GM23338 (cell line): ENCODE measurements around the gene UGP2. TPM values are rescaled to one million over a fixed set of nuclear protein-coding genes. Genes with fewer than 3 reads are reported as not detected.

ENCODE experiments used
- ATAC-seq: fragments of 200-7000 bp; cut with Tn5 transposase; 3 replicates; pipeline ENCODE4 v1.9.1; 2020
- DNase-seq: peaks from one replicate; pipeline ENCODE4 v3.0.0-alpha.2; 2015; ENCODE audit warnings: low spot score
- H2AFZ ChIP-seq: fragments of 200-600 bp; sonication (generic); 2 replicates; pipeline ENCODE4 v1.8.0; 2016; ENCODE audit warnings: antibody characterized with exemption, mild to moderate bottlenecking, moderate library complexity
- H3F3A ChIP-seq: fragments of 200-600 bp; sonication (generic); replicated peaks from 2 replicates; pipeline ENCODE4 v1.8.0; 2017; ENCODE audit warnings: antibody characterized with exemption, mixed run types, low read depth
- H3K27ac ChIP-seq: fragments of 200-600 bp; sonication (generic); 2 replicates; pipeline ENCODE4 v1.6.1; 2016; ENCODE audit warnings: low read depth
- H3K27me3 ChIP-seq: fragments of 200-600 bp; sonication (generic); 2 replicates; pipeline ENCODE4 v1.8.0; 2016; ENCODE audit warnings: mild to moderate bottlenecking, mixed run types, moderate library complexity; ENCODE audit not compliant: insufficient read depth
- H3K36me3 ChIP-seq: fragments of 200-600 bp; sonication (generic); 2 replicates; pipeline ENCODE4 v1.8.0; 2016; ENCODE audit warnings: mild to moderate bottlenecking; ENCODE audit not compliant: insufficient read depth
- H3K4me1 ChIP-seq: fragments of 200-600 bp; sonication (generic); 2 replicates; pipeline ENCODE4 v1.8.0; 2016; ENCODE audit warnings: mild to moderate bottlenecking, moderate library complexity; ENCODE audit not compliant: insufficient read depth
- H3K4me2 ChIP-seq: fragments of 200-600 bp; sonication (generic); 2 replicates; pipeline ENCODE4 v1.7.1; 2017; ENCODE audit warnings: mixed run types
- H3K4me3 ChIP-seq: fragments of 200-600 bp; sonication (generic); 2 replicates; pipeline ENCODE4 v1.6.1; 2016; ENCODE audit warnings: mixed run types
- H3K79me2 ChIP-seq: fragments of 200-600 bp; sonication (generic); replicated peaks from 2 replicates; pipeline ENCODE4 v1.8.0; 2017; ENCODE audit warnings: mild to moderate bottlenecking; ENCODE audit not compliant: insufficient read depth
- H3K9me2 ChIP-seq: fragments of 200-600 bp; sonication (generic); 2 replicates; pipeline ENCODE4 v1.8.0; 2017; ENCODE audit not compliant: insufficient read depth
- H4K20me1 ChIP-seq: fragments of 200-600 bp; sonication (generic); replicated peaks from 2 replicates; pipeline ENCODE4 v1.8.0; 2017; ENCODE audit warnings: mild to moderate bottlenecking; ENCODE audit not compliant: insufficient read depth
- H3K27ac Mint-ChIP-seq: 2 replicates; pipeline ENCODE4 v1.8.0; 2020; ENCODE audit warnings: inconsistent platforms, mild to moderate bottlenecking, moderate library complexity, mixed read lengths
- H3K27me3 Mint-ChIP-seq: 3 replicates; pipeline ENCODE4 v1.8.0; 2022; ENCODE audit warnings: low read depth, mild to moderate bottlenecking, moderate library complexity, mixed read lengths, inconsistent platforms; ENCODE audit not compliant: insufficient read depth, poor library complexity
- H3K36me3 Mint-ChIP-seq: 3 replicates; pipeline ENCODE4 v1.8.0; 2021; ENCODE audit warnings: low read depth, mild to moderate bottlenecking, inconsistent platforms, moderate library complexity, mixed read lengths
- H3K4me1 Mint-ChIP-seq: 3 replicates; pipeline ENCODE4 v1.8.0; 2020; ENCODE audit warnings: mild to moderate bottlenecking, inconsistent platforms, mixed read lengths
- H3K4me3 Mint-ChIP-seq: 3 replicates; pipeline ENCODE4 v1.8.0; 2021; ENCODE audit warnings: moderate library complexity, mild to moderate bottlenecking, inconsistent platforms, mixed read lengths
- H3K9me3 Mint-ChIP-seq: 3 replicates; pipeline ENCODE4 v1.8.0; 2020; ENCODE audit warnings: moderate library complexity, mild to moderate bottlenecking, inconsistent platforms, mixed read lengths
- CREB1 ChIP-seq: fragments of 250-450 bp; sonication (Bioruptor Pico); IDR thresholded peaks from 2 replicates; pipeline ENCODE4 v1.5.0; 2020; ENCODE audit warnings: low read depth, mild to moderate bottlenecking, moderate library complexity
- CTCF ChIP-seq, 2 experiments: fragments of 200-600 bp in 1 of 2; sonication (generic) in 1 of 2; conservative IDR thresholded peaks; 2 replicates each; pipeline versions ENCODE4 v1.5.1 to v1.6.1; 2016 to 2017; ENCODE audit warnings: antibody characterized with exemption in 2 of 2, low read depth in 2 of 2, mild to moderate bottlenecking in 2 of 2, moderate library complexity in 1 of 2
- ETS1 ChIP-seq: IDR thresholded peaks from 2 replicates; pipeline ENCODE4 v1.6.1; 2016; ENCODE audit warnings: antibody characterized with exemption
- EZH2 ChIP-seq: fragments of 200-600 bp; sonication (generic); IDR thresholded peaks from one replicate; pipeline ENCODE4 v1.8.0; 2017; ENCODE audit warnings: antibody characterized with exemption, mild to moderate bottlenecking, low read depth; ENCODE audit not compliant: unreplicated experiment
- EZH2phosphoT487 ChIP-seq: fragments of 200-600 bp; sonication (generic); IDR thresholded peaks from one replicate; pipeline ENCODE4 v1.8.1; 2018; ENCODE audit warnings: antibody characterized with exemption; ENCODE audit not compliant: unreplicated experiment
- JUNB ChIP-seq: IDR thresholded peaks from one replicate; pipeline ENCODE4 v1.6.1; 2016; ENCODE audit warnings: antibody characterized with exemption; ENCODE audit not compliant: unreplicated experiment
- NANOG ChIP-seq: IDR thresholded peaks from 2 replicates; pipeline ENCODE4 v1.6.1; 2016; ENCODE audit warnings: antibody characterized with exemption, borderline replicate concordance
- POLR2AphosphoS5 ChIP-seq: IDR thresholded peaks from 2 replicates; pipeline ENCODE4 v1.6.1; 2016; ENCODE audit warnings: antibody characterized with exemption, low read depth
- REST ChIP-seq: IDR thresholded peaks from one replicate; pipeline ENCODE4 v1.6.1; 2018; ENCODE audit warnings: antibody characterized with exemption; ENCODE audit not compliant: unreplicated experiment
- STAT1 ChIP-seq: IDR thresholded peaks from one replicate; pipeline ENCODE4 v1.6.1; 2016; ENCODE audit warnings: antibody characterized with exemption; ENCODE audit not compliant: unreplicated experiment
- ZNF114 ChIP-seq: fragments of 250-450 bp; sonication (Bioruptor Pico); IDR thresholded peaks from 2 replicates; pipeline ENCODE4 v1.5.0; 2020; ENCODE audit warnings: mild to moderate bottlenecking, moderate library complexity
- ZNF331 ChIP-seq: fragments of 250-450 bp; sonication (Bioruptor Pico); IDR thresholded peaks from 2 replicates; pipeline ENCODE4 v1.5.0; 2020; ENCODE audit warnings: low read depth, mild to moderate bottlenecking, moderate library complexity
- ZNF462 ChIP-seq: fragments of 250-450 bp; sonication (Bioruptor Pico); IDR thresholded peaks from 2 replicates; pipeline ENCODE4 v1.5.0; 2020; ENCODE audit warnings: mild to moderate bottlenecking, moderate library complexity
- polyA plus RNA-seq: library from polyadenylated mRNA; unstranded; fragments of >200 nt; fragmentation: Nextera tagmentation; extraction: Ambion mirVana; gene quantifications from 2 replicates; pipeline ENCODE4 v1.2.1, GENCODE V29; 2016
- total RNA-seq: library from RNA; depleted of rRNA; stranded (reverse); fragments of >200 nt; shearing (Covaris generic); gene quantifications from 2 replicates; pipeline ENCODE4 v1.2.3, GENCODE V29; 2014

The UGP2 gene
- total and polyA plus RNA-seq, 2 experiments from 2014 or later, result 744 to 943 TPM

- H3K79me2 ChIP-seq, result peaks cover 53% of the 10 kb centered on the region
- no peaks in the 10 kb centered on the region for H3K27me3 ChIP-seq
- DNase-seq, result peak; percentile 99
- Mint-ChIP-seq H3K36me3 (peaks cover 40% of the 10 kb centered on the region), H3K27me3 (peaks cover 8% of the 10 kb centered on the region), H3K4me1 (peaks cover 44% of the 10 kb centered on the region), H3K27ac (peak overlapping the region; percentile 98), H3K4me3 (peak overlapping the region; percentile 100), H3K9me3 (peaks cover 3% of the 10 kb centered on the region; the same call in 1 of the 3 replicates)
- H3K36me3 ChIP-seq, result no peaks in the 10 kb centered on the region
- peak overlapping the region; percentile 87 for H3K4me2 ChIP-seq
- H2AFZ ChIP-seq, result no peak overlapping the region
- peak overlapping the region; percentile 98 for H3K27ac ChIP-seq
- H3K4me3 ChIP-seq, result peak overlapping the region; percentile 87
- peaks cover 14% of the 10 kb centered on the region; the same call in 1 of the 2 replicates for H4K20me1 ChIP-seq
- H3K9me2 ChIP-seq, result no peaks in the 10 kb centered on the region
- ATAC-seq, result peak; percentile 85
- peaks cover 12% of the 10 kb centered on the region for H3K4me1 ChIP-seq
- no peak for TF ChIP-seq EZH2
- TF ChIP-seq EZH2phosphoT487, result no peak
- no peak for TF ChIP-seq ZNF114 (CRISPR knock-in tag)
- peak; percentile 48; the same call in 1 of the 2 replicates for TF ChIP-seq CREB1 (CRISPR knock-in tag)
- no peak for TF ChIP-seq CTCF (conservative IDR thresholded peaks at IDR 0.05; ENCODE audit: low read depth in 2 of 2)
- TF ChIP-seq ZNF331 (CRISPR knock-in tag), result no peak
- TF ChIP-seq JUNB, result no peak
- TF ChIP-seq POLR2AphosphoS5, result peak; percentile 99
- TF ChIP-seq STAT1, result no peak
- no peak; the same call in 1 of the 2 replicates for TF ChIP-seq NANOG
- TF ChIP-seq REST, result peak; percentile 27
- no peak; the same call in none of the 2 replicates for TF ChIP-seq ETS1
- TF ChIP-seq ZNF462 (CRISPR knock-in tag), result no peak
- H3F3A ChIP-seq, result peaks cover 7% of the 10 kb centered on the region; the same call in 1 of the 2 replicates
Observed at GRCh38 chr2:63840785-63841253, 877 bp upstream of the UGP2 start.
